ENCODE data around the gene NINJ2.

GRCh38 chr12:704516-705242, 41.4 kb upstream of the NINJ2 start:
- TF ChIP-seq CTCF (IDR thresholded peaks at IDR 0.05; ENCODE audit: insufficient read depth, low read depth, low read length) (no peak), EZH2 (IDR thresholded peaks at IDR 0.05; ENCODE audit: insufficient read depth, low read length) (no peak)

Data from astrocyte (in vitro differentiated cells and primary cell).